ENCODE data around the gene MCC. TPM values are rescaled to one million over a fixed set of nuclear protein-coding genes. Genes with fewer than 3 reads are reported as not detected.

Gene MCC
- polyA plus RNA-seq, 1 donor (not counting 4 experiments of a cell fraction or from before 2014, with no cell fraction given) = 24.6 TPM

DNA sequence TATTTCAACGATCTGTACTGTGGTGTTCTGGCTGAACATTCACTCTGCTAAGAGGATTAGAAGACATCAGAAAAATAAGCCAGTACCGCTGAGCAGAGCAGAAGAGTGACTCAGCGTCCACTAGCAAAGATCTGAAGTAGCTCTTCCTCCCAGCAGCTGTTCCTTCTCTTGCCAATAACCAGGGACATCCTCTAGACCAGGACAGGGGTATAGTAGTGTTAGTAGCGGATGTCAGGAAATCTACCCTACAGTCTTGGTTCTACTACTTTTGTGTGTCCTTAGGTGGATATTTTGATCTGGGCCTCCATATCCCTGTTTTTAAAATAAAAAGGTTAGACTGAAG lies 157.1 kb downstream of the MCC start:
- Histone ChIP-seq H4K20me1 (ENCODE audit: control insufficient read depth, extremely low read depth, insufficient read depth, low read length) (no peaks in the 10 kb centered on the region), H3K27ac (ENCODE audit: control insufficient read depth, insufficient read depth, low read length) (no peak overlapping the region), H3K9ac (ENCODE audit: control insufficient read depth, extremely low read depth, insufficient read depth, low read length) (no peak overlapping the region), H3K4me3 (ENCODE audit: control insufficient read depth in 2 of 3, extremely low read depth in 1 of 3, insufficient read depth in 2 of 3, low read depth in 1 of 3, low read length in 3 of 3) (no peak overlapping the region), H3K4me1 (ENCODE audit: control insufficient read depth, extremely low read depth, insufficient read depth, low read length) (peaks cover 6% of the 10 kb centered on the region), H3K9me3 (ENCODE audit: control insufficient read depth, low read depth, low read length) (no peaks in the 10 kb centered on the region), H3K4me2 (ENCODE audit: control insufficient read depth, extremely low read depth, insufficient read depth, low read depth, low read length) (no peak overlapping the region), H3K79me2 (ENCODE audit: control insufficient read depth, insufficient read depth, low read length) (no peaks in the 10 kb centered on the region), H3K27me3 (ENCODE audit: control insufficient read depth, extremely low read depth, insufficient read depth, low read length) (no peaks in the 10 kb centered on the region), H2AFZ (ENCODE audit: control insufficient read depth, low read length) (no peak overlapping the region), H3K36me3 (ENCODE audit: control insufficient read depth in 2 of 2, extremely low read depth in 1 of 2, insufficient read depth in 2 of 2, low read length in 2 of 2) (peaks cover 0 to 1% of the 10 kb centered on the region in 2 experiments), H3K9me1 (ENCODE audit: control insufficient read depth, extremely low read depth, insufficient read depth, low read length) (no peaks in the 10 kb centered on the region)
- no peak for DNase-seq (ENCODE audit: low read depth, low spot score)
- TF ChIP-seq EZH2 (IDR thresholded peaks at IDR 0.05; ENCODE audit: low read length) = no peak
- no peak for TF ChIP-seq CTCF (optimal IDR thresholded peaks at IDR 0.05 in 1 of 3, IDR thresholded peaks at IDR 0.05 in 1 of 3, conservative IDR thresholded peaks at IDR 0.05 in 1 of 3; ENCODE audit: extremely low read depth in 1 of 3, insufficient read depth in 2 of 3, low read length in 3 of 3)
- FAIRE-seq = no peak
- dilution Hi-C loops (cut with MboI; ENCODE audit: extremely low pct_ligation_motif_present, low sequenced_read_pairs) = no loop called here

DNA sequence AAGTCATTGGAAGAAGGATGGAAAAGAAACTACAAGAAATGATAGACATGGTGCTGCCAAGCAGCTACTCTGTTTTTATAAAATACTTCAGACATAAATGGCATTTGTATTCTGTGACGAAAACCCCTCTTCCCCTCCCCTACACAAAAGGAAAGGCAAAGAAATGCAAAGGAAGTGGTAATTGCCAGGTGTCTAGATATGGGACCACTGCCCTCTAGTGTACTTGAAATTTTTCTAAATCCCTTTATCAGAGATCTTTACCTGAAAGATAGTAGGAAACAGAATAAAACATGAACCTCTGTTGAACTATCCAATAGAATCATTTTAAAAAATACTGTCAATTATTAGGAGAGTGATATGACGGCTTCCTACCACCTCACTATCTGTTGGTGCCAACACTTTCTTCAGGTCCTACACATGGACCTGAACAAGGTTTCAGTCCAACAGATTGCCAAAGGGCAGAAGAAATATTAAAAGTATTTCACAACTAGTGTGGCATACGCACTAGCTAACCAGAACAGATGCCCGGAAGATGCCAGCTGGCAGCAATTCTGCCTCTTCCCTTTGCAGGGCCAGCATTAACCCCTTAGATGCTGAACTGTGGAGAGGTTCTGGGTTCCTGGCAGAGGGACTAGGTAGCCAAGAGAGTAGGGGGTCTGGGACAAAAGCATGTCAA lies 157.6 kb downstream of the MCC start:
- Histone ChIP-seq H3K9ac (ENCODE audit: control insufficient read depth, extremely low read depth, insufficient read depth, low read length) (no peak overlapping the region), H3K9me3 (ENCODE audit: control insufficient read depth, low read depth, low read length) (no peaks in the 10 kb centered on the region), H4K20me1 (ENCODE audit: control insufficient read depth, extremely low read depth, insufficient read depth, low read length) (no peaks in the 10 kb centered on the region), H3K4me2 (ENCODE audit: control insufficient read depth, extremely low read depth, insufficient read depth, low read depth, low read length) (no peak overlapping the region), H3K4me1 (ENCODE audit: control insufficient read depth, extremely low read depth, insufficient read depth, low read length) (peaks cover 6% of the 10 kb centered on the region), H3K9me1 (ENCODE audit: control insufficient read depth, extremely low read depth, insufficient read depth, low read length) (no peaks in the 10 kb centered on the region), H3K27me3 (ENCODE audit: control insufficient read depth, extremely low read depth, insufficient read depth, low read length) (no peaks in the 10 kb centered on the region), H2AFZ (ENCODE audit: control insufficient read depth, low read length) (no peak overlapping the region), H3K27ac (ENCODE audit: control insufficient read depth, insufficient read depth, low read length) (no peak overlapping the region), H3K4me3 (ENCODE audit: control insufficient read depth in 2 of 3, extremely low read depth in 1 of 3, insufficient read depth in 2 of 3, low read depth in 1 of 3, low read length in 3 of 3) (no peak overlapping the region), H3K79me2 (ENCODE audit: control insufficient read depth, insufficient read depth, low read length) (no peaks in the 10 kb centered on the region), H3K36me3 (ENCODE audit: control insufficient read depth in 2 of 2, extremely low read depth in 1 of 2, insufficient read depth in 2 of 2, low read length in 2 of 2) (no peaks in the 10 kb centered on the region)
- no peak for DNase-seq (ENCODE audit: low read depth, low spot score)
- TF ChIP-seq CTCF (optimal IDR thresholded peaks at IDR 0.05 in 1 of 3, IDR thresholded peaks at IDR 0.05 in 1 of 3, conservative IDR thresholded peaks at IDR 0.05 in 1 of 3; ENCODE audit: extremely low read depth in 1 of 3, insufficient read depth in 2 of 3, low read length in 3 of 3) (peak; percentile 31 to 43 (median 38)), EZH2 (IDR thresholded peaks at IDR 0.05; ENCODE audit: low read length) (no peak)
- dilution Hi-C loops (cut with MboI; ENCODE audit: extremely low pct_ligation_motif_present, low sequenced_read_pairs) = no loop called here
- peak; percentile 62 for FAIRE-seq
